Transverse colon (tissue), 3 donors: ENCODE measurements around the gene BAG2.

ENCODE experiments used
- CTCF ChIP-seq, 5 experiments: fragments of 200-600 bp in 3 of 5; fragments of 450-650 bp in 2 of 5; sonication (generic) in 3 of 5; IDR thresholded peaks; 1 replicate in 2 of 5; 2 replicates in 3 of 5; pipeline ENCODE4 v1.5.1; 2016 to 2017; ENCODE audit warnings: antibody characterized with exemption in 5 of 5, inconsistent platforms in 3 of 5, mild to moderate bottlenecking in 2 of 5, moderate library complexity in 1 of 5
- EP300 ChIP-seq: sonication (generic); formaldehyde crosslinking; IDR thresholded peaks from one replicate; pipeline ENCODE4 v1.6.1; 2017; ENCODE audit warnings: antibody characterized with exemption, low read depth

DNA sequence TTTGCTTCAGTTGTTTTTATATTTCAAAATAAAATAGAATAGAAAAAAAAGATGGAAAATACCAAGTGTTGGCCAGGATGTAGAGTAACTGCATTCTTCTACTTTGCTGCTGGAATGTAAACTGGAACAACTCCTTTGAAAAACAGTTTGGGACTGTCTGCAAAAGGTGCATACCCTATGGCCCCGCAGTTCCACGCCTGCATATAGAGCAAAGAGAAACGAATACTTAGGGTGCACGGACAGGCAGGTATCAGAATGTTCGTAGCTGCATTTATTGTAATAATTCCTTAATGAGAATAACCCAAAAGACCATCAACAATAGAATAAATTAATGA is 50.6 kb downstream of the BAG2 start:
- TF ChIP-seq CTCF (IDR thresholded peaks at IDR 0.05) (no peak), EP300 (no peak)
